Measurements from ENCODE around the gene LRRC4B.
"Not testable (repeated sequence)": the region's sequence is repeated elsewhere in the genome, so short reads cannot be mapped to it uniquely, and the experiment has no call there.

The LRRC4B gene

DNA sequence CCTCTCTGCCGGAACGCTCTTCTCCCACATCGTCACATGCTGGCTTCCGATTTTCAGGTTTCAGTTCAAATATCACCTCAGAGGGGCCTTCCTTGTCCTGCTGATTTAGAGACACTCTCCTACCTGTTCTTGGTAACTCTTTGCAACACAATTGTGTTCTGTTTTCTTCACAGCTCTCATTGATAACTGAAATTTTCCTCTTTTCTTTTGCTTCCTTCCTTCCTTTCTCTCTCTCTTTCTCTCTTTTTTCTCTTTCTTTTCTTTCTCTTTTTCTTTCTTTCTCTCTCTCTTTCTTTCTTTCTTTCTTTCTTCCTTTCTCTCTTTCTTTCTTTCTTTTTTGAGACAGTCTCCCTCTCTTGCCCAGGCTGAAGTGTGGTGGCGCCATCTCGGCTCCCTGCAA lies 12.0 kb upstream of the LRRC4B start:
- H2AFZ ChIP-seq: no peak overlapping the region
- no peaks in the 10 kb centered on the region for H3K27me3 ChIP-seq (ENCODE audit: control insufficient read depth, insufficient read depth, low read length)
- H3K4me1 ChIP-seq: no peaks in the 10 kb centered on the region
- TF ChIP-seq, protein P1, sequence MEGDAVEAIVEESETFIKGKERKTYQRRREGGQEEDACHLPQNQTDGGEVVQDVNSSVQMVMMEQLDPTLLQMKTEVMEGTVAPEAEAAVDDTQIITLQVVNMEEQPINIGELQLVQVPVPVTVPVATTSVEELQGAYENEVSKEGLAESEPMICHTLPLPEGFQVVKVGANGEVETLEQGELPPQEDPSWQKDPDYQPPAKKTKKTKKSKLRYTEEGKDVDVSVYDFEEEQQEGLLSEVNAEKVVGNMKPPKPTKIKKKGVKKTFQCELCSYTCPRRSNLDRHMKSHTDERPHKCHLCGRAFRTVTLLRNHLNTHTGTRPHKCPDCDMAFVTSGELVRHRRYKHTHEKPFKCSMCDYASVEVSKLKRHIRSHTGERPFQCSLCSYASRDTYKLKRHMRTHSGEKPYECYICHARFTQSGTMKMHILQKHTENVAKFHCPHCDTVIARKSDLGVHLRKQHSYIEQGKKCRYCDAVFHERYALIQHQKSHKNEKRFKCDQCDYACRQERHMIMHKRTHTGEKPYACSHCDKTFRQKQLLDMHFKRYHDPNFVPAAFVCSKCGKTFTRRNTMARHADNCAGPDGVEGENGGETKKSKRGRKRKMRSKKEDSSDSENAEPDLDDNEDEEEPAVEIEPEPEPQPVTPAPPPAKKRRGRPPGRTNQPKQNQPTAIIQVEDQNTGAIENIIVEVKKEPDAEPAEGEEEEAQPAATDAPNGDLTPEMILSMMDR (IDR thresholded peaks at IDR 0.05): no peak
- no peak overlapping the region for H3K27ac ChIP-seq
- no peak overlapping the region for H3K4me3 ChIP-seq (ENCODE audit: low read depth, low read length)
- no peak overlapping the region for H3K4me2 ChIP-seq (ENCODE audit: low read length)
- no peaks in the 10 kb centered on the region for H3K36me3 ChIP-seq (ENCODE audit: control insufficient read depth, insufficient read depth, low read length)
- no peak overlapping the region for H3K9ac ChIP-seq
- H3K79me2 ChIP-seq: no peaks in the 10 kb centered on the region
- no peaks in the 10 kb centered on the region for H3K9me3 ChIP-seq (ENCODE audit: control insufficient read depth, low read length)

DNA sequence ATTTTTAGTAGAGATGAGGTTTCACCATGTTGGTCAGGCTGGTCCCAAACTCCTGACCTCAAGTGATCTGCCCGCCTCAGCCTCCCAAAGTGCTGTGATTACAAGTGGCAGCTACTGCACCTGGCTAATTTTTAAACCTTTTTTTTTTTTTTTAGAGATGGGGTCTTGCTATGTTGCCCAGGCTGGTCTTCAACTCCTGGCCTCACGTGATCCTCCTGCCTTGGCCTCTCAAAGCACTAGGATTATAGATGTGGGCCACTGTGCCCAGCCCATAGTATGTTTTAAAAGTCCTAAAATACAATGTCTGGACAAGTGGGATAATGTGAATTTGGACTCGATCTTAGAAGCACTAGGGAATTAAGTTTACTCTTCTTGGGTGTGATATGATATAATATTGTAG lies 8.5 kb upstream of the LRRC4B start:
- H3K4me3 ChIP-seq (ENCODE audit: low read depth, low read length); H3K4me1 ChIP-seq; H3K27me3 ChIP-seq (ENCODE audit: control insufficient read depth, insufficient read depth, low read length); H3K27ac ChIP-seq; H3K4me2 ChIP-seq (ENCODE audit: low read length); H3K9me3 ChIP-seq (ENCODE audit: control insufficient read depth, low read length); H3K79me2 ChIP-seq; H3K9ac ChIP-seq; H2AFZ ChIP-seq; H3K36me3 ChIP-seq (ENCODE audit: control insufficient read depth, insufficient read depth, low read length): not testable (repeated sequence)

DNA sequence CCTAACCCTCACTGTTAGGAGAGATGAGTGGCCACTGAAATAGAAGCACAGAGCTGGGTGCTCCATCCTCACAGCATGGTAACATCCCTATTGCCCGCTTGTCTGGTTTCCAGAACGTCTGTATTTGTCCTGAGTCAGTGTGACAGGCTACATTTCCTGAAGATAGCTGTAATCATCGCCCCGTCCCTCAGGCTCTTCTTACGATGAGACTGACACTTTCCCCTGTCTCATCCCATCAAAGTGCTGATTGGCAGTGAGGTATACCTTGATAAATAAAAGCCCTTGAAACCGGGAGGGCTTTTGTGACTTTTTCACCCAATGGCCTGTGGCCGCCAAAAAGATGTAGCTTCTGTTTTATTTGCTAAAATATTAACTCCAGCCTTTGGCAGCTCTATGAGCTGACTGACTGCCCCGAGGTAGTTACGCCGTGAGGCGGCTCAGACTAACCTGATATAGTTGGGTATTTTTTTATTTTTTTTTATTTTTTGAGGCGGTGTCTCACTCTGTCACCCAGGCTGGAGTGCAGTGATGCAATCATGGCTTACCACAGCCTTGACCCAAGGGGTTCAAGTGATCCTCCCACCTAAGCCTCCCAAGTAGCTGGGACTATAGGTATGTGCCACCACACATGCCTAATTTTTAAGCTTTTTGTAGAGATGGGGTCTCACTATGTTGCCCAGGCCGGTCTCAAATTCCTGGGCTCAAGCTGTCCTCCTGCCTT lies 5.7 kb upstream of the LRRC4B start:
- H2AFZ ChIP-seq: no peak overlapping the region
- no peaks in the 10 kb centered on the region for H3K36me3 ChIP-seq (ENCODE audit: control insufficient read depth, insufficient read depth, low read length)
- TF ChIP-seq, protein P1 (IDR thresholded peaks at IDR 0.05): no peak
- H3K9me3 ChIP-seq (ENCODE audit: control insufficient read depth, low read length): no peaks in the 10 kb centered on the region
- H3K27ac ChIP-seq: no peak overlapping the region
- H3K9ac ChIP-seq: no peak overlapping the region
- no peak overlapping the region for H3K4me2 ChIP-seq (ENCODE audit: low read length)
- H3K4me1 ChIP-seq: no peaks in the 10 kb centered on the region
- H3K27me3 ChIP-seq (ENCODE audit: control insufficient read depth, insufficient read depth, low read length): peaks cover 4% of the 10 kb centered on the region
- no peak overlapping the region for H3K4me3 ChIP-seq (ENCODE audit: low read depth, low read length)
- H3K79me2 ChIP-seq: no peaks in the 10 kb centered on the region

DNA sequence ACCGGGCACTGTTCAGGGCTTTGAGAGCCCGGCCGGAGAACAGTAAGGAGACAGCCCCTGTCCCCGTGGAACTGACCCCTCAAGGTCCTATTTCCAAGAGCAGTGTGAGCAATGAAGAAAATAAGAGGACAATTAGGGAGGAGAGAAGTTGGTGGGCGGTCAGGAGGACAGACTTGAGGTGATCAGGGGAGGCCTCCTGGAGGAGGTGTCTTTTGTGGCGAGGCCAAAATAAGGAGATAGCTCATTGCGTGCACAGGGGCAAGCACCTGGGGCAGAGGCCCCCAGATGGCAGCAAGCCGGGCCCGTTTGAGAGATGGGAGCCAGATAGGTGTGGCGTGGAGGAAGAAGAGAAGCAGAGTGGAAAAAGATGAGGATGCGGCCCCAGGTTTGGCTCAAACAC lies 2.8 kb upstream of the LRRC4B start:
- H3K36me3 ChIP-seq (ENCODE audit: control insufficient read depth, insufficient read depth, low read length): no peaks in the 10 kb centered on the region
- H3K4me1 ChIP-seq: no peaks in the 10 kb centered on the region
- no peak overlapping the region for H3K9ac ChIP-seq
- H3K27me3 ChIP-seq (ENCODE audit: control insufficient read depth, insufficient read depth, low read length): peaks cover 4% of the 10 kb centered on the region
- H3K79me2 ChIP-seq: no peaks in the 10 kb centered on the region
- H3K4me3 ChIP-seq (ENCODE audit: low read depth, low read length): no peak overlapping the region
- H3K27ac ChIP-seq: no peak overlapping the region
- no peak overlapping the region for H3K4me2 ChIP-seq (ENCODE audit: low read length)
- no peaks in the 10 kb centered on the region for H3K9me3 ChIP-seq (ENCODE audit: control insufficient read depth, low read length)
- no peak overlapping the region for H2AFZ ChIP-seq
- TF ChIP-seq, protein P1 (IDR thresholded peaks at IDR 0.05): no peak

DNA sequence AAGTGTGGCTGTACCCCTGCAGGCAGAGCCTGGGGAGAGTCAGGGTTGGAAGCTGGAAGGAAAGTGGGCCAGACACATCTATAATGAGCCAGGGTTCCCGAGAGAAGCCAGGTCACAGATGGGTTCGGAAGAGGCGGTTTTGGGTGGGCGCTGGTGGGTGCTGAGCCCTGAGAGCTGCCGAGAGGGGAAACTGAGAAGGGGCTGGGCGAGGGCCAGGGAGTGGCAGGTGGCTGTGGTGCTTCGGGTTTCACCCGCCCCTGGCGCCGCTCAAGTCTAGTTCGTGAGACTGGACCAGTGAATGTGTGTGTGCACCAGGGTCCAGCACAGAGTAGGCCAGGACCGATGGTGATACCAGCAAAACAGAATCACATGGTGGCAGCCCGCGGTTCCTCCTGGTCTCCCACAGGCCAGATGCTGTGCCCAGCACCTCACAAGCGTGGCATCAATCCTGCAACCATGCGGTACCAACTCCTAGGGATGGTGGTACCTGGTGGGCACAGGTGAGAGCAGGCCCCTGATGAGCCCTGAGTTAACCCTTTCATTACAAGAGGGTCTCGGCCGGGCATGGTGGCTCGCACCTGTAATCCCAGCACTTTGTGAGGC lies 1.8 kb upstream of the LRRC4B start:
- Histone ChIP-seq H3K4me1 (no peaks in the 10 kb centered on the region), H3K27me3 (ENCODE audit: control insufficient read depth, insufficient read depth, low read length) (peaks cover 4% of the 10 kb centered on the region), H3K79me2 (no peaks in the 10 kb centered on the region), H3K36me3 (ENCODE audit: control insufficient read depth, insufficient read depth, low read length) (no peaks in the 10 kb centered on the region), H3K9ac (no peak overlapping the region), H3K4me3 (ENCODE audit: low read depth, low read length) (no peak overlapping the region), H3K9me3 (ENCODE audit: control insufficient read depth, low read length) (no peaks in the 10 kb centered on the region), H2AFZ (no peak overlapping the region), H3K27ac (no peak overlapping the region), H3K4me2 (ENCODE audit: low read length) (no peak overlapping the region)
- TF ChIP-seq, protein P1 (IDR thresholded peaks at IDR 0.05): no peak
